ENCODE results near the gene SMTNL2.
"Not testable (repeated sequence)": the region's sequence is repeated elsewhere in the genome, so short reads cannot be mapped to it uniquely, and the experiment has no call there.

The SMTNL2 gene

DNA sequence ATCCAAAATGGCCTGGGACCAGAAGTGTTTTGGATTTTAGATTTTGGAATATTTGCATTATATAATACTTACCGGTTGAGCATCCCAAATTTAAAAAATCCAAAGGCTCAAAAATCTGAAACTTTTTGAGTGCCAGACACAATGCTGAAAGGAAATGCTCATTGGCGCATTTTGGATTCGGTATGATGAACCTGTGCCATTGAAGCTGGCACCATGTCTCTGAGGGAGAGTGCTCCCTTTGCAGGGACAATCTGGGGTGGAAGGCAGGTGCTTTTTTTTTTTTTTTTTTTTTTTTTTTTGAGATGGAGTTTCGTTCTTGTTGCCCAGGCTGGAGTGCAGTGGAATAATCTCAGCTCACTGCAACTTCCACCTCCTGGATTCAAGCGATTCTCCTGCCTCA is 17.7 kb downstream of the SMTNL2 start:
- no peak for DNase-seq (ENCODE audit: low read depth)

DNA sequence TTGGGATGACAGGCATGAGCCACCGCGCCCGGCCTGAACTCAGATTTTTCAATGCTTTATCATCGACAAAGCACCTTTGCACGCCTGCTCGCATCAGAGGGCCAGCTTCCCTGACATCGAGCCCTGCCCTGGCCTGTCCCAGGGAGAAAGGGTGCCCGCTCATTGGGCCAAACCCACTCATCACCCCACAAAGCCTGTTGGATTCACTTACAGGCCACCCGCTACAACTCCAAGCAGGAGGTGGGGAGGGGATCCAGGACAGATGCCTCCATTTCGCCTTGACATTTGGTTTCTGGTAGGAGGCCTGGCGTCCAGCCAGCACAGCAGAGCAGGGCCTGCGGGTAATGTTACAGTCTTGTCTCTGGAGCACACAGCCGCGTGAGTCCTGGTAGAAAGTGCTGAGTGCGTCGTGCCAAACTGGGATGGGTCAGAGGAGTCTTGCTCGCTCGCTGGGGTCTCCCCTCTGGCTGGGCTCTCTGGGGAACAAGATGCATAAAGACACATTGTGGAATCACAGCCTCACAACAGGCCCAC is 19.8 kb downstream of the SMTNL2 start:
- DNase-seq (ENCODE audit: low read depth), result no peak

DNA sequence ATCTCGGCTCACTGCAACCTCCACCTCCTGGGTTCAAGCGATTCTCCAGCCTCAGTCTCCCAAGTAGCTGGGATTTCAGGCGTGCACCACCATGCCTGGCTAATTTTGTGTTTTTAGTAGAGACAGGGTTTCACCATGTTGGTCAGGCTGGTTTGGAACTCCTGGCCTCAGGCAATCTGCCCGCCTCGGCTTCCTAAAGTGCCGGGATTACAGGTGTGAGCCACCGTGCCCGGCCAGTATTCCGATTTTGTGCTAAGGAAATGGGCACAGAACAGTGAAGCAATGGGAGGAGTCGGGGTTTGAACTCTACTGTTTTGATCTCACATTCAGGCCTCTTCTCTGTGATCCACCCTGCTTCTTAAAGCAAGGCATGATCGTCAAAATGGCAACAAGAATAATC is 20.4 kb downstream of the SMTNL2 start:
- DNase-seq (ENCODE audit: low read depth), result not testable (repeated sequence)

DNA sequence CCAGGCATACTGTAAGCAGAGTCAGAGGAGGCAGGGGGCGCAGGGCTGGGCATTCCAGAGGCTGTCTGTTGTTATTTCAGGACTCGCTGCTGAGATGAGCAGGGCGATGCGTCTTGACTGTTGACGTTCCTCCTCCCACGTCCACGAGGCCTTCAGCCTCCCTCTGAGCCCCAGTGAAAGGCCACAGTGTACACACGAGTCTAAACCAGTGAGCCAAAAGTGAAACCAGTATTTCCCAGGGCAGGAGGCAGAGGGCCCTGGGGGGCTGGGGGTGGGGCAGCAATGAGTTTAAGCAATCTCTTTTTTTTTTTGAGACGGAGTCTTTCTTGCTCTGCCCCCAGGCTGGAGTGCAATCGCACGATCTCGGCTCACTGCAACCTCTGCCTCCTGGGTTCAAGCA is 21.5 kb downstream of the SMTNL2 start:
- no peak for DNase-seq (ENCODE audit: low read depth)

DNA sequence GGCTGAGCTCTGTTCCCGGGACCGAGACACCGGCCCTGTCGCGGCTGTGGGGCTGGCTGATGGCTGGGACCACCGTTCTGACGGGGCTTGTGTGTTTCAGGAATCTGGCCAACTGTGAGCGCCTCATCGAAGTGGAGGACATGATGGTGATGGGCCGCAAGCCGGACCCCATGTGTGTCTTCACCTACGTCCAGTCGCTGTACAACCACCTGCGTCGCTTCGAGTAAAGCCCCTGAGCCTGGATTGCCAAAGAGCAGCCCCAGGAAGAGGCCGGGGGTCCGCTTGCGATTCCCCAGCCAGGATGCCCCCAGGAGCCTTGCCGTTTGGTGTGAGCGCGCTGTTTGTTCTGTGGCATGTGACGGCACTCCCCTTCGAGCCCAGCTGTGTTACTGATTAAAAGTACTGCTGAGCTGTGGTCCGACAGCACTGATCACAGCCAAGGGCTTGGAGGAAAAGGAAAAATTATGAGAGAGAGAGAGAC is 23.0 kb downstream of the SMTNL2 start:
- DNase-seq (ENCODE audit: low read depth), result no peak

DNA sequence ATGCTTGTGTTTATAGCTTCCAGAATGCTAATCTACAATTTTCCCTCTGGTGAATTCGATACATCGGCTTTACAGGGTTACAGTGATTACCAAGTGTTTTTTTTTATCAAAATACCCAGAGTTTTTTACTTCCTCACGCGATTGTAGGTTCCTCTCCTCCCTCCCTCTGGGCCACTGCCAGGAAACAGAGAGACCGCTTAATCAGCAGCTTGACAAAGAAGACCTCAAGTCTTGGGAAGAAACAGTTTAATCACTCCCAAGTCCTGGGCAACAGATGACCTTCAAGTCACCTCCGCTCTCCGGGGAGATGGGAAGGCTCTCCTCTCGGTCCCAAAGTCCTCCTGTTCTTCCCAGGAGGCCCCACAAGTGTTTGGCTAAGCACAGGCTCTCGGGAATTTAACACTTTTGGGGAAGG is 23.5 kb downstream of the SMTNL2 start:
- DNase-seq (ENCODE audit: low read depth), result no peak

DNA sequence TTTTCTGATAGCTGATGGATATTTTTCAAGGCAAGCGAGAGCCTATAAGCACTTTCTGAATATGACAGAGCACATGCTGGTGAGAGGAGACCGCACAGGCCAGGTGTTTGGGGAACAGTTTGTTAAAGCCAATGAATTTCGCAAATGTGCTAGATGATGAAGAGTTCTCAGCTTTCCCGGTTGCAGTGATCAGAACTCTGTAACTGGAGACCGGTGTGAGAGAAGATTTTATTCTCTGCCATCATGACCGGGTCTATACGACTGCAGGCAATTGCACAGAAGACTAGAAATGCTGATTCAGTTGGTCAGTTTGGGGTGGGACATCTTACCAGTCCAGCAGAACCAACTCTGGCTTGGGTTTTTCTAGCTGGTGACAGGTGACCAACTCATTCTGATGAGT is 25.4 kb downstream of the SMTNL2 start:
- DNase-seq (ENCODE audit: low read depth), result no peak

DNA sequence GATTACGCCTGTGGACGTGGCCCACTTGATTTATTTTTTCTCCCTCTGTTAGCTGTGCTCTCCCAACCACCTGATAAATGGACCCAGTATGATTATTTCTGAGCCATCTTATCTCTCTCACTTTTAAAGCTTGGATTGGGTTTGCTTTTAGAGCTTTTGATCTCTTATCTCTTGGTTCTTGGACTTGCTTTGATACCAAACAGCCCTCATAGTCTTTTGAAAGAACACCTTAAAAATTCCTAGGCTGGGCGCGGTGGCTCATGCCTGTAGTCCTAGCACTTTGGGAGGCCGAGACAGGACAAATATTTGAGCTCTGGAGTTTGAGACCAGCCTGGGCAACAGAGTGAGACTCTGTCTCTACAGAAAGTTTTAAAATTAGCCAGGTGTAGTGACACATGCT is 25.8 kb downstream of the SMTNL2 start:
- DNase-seq (ENCODE audit: low read depth), result no peak

DNA sequence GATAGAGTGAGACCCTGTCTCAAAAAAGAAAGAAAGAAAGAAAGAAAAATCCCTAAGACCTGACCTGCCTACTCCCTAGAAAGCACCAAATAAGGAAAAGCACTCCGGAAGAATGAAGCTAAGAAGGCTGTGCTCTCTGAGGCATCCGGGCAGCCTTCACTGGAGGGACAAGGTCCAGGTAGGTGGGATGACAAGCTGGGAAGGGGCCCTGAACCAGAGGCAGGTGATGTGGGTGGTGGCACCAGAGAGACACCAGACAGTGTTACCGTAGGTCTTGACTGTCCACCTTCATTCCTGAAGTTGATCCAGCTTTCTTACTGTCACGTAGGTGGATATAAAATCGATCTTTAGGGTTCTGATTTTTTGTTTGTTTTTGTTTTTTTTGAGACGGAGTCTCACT is 26.3 kb downstream of the SMTNL2 start:
- DNase-seq (ENCODE audit: low read depth), result no peak

DNA sequence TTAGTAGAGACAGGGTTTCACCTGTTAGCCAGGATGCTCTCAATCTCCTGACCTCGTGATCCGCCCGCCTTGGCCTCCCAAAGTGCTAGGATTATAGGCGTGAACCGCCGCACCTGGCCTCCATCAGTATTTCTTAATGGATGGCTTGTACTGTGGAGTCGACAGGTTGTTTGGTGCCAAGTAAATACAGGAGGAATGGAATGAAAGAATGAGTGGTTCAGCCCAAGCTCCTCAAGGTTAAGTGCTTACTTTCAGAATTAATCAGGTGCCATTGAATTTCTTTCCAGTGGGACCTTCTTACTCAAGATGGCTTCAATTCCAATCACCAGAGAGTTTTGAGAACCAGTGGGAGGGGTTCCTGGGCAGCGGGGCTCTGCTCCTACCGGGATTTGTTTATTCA is 32.1 kb downstream of the SMTNL2 start:
- no peak for DNase-seq (ENCODE audit: low read depth)

DNA sequence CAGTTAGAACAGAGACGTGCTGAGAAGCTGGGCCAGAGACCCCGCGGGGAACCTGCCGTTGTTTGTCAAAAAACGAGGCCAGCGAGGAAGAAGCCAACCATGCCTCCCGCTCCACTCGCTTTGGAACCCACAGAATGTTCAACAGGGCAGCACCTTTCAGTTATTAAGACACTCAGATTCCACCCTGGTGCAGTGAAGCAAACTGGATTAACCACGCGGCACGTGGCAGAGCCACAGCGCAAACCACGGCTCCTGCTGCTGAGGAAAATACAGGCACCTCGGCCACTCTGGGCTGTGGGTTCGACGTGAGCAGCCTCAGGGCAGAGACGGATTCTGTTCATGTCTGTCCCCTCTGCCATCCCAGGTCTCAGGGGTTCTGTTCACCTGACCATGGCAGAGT is 32.8 kb downstream of the SMTNL2 start:
- DNase-seq (ENCODE audit: low read depth), result no peak

DNA sequence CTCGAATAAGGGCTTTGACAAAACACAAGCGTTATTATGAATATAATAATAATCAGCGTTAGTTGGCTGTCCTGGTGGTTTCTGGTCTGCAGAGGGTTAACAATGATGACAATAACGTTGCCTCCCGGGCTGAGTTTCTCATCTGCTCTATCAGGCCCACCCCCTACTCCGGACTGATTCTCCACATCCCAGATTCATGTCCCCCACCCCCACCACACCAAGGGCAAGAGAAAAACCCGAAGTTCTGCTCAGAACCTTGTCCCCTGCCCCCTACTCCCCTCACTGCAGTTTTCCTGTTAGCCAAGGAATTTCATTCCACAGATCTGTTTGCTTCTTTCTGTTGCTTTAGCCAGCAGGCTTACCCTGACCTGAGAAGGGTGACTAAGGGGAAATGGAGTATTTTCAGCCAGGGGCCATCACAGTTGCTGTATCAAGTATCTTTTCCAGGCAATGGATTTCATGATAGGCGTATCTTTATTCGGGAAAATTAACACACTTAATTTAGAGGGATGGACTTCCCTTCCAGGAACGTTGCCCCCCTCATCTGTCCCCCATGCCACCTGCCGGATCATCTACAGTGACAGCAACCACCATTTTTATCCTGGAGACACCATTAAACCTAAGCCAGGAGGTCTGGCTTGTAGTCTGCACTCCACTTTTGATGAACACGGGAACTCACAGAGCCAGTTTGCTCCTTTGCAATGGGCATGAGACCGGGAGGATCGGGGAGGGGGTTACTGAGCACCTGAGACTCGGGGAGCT is 33.4 kb downstream of the SMTNL2 start:
- DNase-seq (ENCODE audit: low read depth), result no peak

DNA sequence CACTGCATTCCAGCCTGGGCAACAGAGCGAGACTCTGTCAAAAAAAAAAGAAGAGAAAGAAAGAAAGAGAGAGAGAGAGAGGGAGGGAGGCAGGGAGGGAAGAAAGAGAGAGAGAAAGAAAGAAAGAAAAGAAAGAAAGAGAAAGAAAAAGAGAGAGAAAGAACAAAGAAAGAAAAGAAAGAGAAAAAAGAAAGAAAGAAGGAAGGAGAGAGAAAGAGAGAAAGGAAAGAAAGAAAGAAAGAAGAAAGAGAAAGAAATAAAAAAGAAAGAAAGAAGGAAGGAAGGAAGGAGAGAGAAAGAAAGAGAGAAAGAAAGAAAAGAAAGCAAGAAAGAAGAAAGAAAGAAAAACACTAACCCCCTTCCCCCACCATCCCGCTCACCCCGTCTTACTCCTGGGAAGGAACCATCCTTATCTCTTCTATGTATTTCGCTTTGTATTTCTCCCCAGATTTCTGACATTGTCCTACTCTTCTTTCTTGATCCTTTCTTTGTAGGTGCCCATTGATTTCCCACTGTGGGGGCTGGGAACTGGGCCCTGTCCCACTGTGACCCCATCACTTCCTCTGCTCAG is 36.3 kb downstream of the SMTNL2 start:
- no peak for DNase-seq (ENCODE audit: low read depth)

DNA sequence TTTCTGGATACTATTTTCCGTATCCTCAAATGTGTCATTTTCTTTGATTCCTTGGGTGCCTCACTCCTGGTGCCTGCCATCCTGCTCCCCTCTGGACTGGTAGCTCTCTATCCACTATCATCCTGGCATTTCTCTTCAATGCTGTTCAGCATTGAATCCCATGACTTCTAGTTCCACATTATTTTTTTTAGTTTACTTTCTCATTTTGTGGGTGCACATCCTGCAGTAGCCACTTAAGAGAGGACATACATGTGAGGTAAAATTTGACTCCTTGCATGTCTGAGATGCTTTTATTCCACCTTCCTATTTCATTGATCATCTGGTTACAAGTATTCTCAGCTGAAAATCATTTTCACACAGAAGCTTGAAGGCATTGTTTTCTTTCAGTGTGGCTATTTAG is 38.0 kb downstream of the SMTNL2 start:
- DNase-seq (ENCODE audit: low read depth), result no peak

DNA sequence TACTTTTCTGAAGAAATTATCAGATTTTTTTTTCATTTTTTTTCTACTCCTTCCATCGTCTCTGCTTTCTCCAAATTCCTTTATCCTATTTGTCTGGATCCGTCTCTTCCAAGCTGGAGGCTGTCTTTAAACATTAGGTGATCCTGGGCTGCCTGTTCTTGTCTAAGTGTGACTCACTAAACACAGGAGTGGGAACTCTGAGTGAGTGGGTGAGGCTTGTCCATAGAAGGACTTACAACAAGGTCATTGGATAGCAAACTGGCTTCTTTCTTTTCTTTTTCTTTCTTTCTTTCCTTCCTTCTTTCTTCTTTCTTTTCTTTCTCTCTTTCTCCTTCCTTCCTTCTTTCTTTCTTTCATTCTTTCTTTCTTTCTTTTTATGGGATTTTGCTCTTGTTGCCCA is 38.9 kb downstream of the SMTNL2 start:
- no peak for DNase-seq (ENCODE audit: low read depth)

DNA sequence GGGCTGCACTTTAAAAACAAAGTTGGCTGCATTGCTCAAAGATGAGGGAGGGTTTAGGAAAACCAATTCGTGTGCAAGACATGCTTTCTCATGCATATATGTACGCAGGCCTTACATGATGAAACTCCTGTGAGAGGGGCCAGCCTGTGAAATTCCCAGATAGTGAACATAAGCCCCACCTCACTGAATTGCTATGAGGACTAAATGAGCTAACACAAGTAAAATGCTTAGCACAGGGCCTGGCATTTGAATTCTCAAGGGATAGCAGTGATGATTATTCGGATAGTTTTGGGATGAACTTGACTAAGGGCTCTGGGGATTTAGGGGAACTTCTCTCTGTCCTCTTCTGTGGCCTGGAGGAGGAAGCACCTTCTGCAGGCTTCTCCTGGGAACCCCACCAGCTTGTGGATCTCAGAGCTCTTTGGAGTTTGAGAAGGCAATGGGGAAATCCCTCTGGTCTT is 40.2 kb downstream of the SMTNL2 start:
- not testable (repeated sequence) for DNase-seq (ENCODE audit: low read depth)

DNA sequence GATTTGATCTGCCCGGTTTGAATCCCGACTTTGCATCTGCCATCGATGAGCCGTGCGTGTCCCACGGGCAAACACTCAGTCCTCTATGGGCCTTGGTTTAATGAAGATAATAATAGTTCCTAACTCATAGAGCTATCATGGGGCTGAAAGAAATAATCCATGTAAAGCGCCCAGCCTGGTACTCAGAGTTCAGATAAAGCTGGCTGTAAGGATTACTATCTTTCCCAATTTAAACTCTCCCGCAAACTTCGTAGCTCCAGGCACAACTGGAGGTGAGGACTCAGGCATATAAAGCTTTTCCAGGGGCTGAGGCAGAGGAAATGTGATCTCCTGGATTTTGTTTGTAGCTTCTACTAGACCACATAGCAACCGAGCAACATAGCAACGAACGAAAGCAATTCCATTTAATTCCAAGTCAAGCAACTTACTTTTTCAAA is 40.9 kb downstream of the SMTNL2 start:
- no peak for DNase-seq (ENCODE audit: low read depth)

DNA sequence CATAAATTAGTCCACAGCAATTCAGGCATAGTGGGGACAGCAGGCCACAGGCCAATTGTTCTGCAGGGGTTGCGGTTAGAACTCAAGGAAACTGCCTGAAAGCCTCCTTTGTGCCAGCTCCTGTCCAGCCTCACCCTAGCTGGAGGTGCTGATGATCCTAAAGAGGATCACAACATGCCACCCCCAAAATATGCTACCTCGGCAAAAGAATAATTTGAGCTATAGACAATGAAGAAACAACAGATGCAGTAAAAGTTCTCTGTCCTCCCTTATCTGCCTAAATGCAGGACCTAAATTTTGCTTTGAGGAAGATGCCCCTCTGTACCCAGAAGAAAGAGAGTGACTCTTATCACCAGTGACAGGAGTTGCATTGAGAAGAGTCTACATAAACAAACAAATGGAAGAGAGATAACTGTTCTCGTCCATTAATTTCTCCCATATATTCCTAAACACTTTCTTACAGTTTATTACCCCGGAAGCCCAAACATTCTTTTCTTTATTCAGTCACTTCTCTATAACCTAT is 42.5 kb downstream of the SMTNL2 start:
- no peak for DNase-seq (ENCODE audit: low read depth)

DNA sequence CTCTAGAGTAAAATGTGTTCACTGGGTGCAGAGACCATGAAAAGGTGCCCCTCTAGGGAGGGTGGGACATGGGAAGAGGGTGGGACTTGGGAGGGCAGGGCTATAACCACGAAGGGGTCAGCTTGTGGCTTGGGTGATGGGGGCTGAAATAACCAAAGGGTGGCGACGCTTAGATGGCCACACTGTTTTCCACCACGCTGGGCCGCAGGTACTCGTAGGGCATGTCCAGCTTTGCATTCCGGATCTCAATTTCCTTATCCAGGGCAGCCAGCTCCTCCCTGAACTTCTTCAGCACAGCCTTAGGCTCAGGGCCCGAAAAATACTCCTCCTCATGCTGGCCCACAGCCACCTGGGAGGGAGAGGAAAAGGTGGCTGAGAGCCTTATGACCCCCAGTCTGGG is 47.1 kb downstream of the SMTNL2 start:
- no peak for DNase-seq (ENCODE audit: low read depth)

DNA sequence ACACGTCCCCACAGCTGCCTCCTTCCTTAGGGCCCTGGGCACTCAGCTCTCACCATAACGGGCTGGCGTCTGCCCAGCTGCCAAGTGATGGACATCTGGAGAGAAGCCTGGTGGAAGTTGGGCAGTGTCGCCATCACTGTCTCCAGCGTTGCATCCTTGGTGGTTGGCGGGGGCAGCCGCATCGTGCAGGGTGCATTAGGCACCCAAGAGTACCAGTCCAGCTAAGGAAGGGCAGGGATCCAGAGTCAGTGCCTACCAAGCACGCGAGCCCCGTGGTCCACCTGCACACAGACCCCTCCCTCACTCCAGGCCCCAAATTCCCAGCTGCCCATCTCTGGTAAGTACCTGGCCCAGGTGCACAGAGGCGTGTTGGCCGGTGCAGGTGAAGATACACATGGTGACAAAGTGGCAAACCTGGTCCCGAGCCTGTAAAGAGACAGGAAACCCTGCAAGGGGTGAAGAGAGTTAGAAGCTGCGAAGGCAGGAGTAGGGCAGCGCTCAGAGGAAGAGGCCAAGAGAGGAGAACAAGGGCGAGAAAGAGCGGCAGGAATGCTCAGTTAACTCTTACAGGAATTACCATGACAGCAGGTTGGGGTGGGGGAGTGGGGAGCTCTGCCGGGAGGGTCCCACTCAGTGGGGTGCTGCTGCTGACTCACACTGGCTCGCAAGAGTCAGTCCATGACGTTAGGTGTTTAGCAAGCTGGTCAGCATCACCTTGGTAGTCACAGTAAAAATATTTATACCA is 47.7 kb downstream of the SMTNL2 start:
- no peak for DNase-seq (ENCODE audit: low read depth)

DNA sequence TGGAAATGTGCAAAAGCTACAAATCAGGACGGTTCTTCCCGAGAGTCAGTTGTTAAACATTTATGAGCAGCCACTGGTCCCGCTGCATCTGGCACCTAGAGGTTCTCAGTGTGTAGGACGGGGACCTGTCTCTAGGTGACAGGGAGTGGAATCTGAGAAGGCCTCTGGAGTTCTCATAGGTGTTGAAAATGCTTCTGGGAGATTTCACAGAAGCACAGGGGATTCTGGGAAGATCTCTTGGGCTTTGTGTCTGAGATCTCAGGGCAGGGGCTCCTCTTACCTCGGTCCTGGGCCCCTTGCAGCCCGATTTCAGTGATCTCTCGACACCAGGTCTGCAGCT is 48.2 kb downstream of the SMTNL2 start:
- DNase-seq (ENCODE audit: low read depth), result no peak

DNA sequence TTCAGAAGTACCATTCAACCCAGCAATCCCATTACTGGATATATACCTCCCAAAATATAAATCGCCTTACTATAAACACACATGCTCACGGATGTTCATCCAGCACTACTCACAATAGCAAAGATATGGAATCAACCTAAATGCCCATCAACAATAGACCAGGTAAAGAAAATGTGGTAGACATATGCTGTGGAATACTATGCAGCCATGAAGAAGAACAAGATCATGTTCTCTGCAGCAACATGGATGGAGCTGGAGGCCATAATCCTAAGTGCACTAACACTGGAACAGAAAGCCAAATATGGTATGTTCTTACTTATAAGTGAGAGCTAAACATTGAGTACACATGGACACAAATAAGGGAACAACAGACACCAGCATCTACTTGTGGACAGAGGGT is 49.3 kb downstream of the SMTNL2 start:
- no peak for DNase-seq (ENCODE audit: low read depth)

DNA sequence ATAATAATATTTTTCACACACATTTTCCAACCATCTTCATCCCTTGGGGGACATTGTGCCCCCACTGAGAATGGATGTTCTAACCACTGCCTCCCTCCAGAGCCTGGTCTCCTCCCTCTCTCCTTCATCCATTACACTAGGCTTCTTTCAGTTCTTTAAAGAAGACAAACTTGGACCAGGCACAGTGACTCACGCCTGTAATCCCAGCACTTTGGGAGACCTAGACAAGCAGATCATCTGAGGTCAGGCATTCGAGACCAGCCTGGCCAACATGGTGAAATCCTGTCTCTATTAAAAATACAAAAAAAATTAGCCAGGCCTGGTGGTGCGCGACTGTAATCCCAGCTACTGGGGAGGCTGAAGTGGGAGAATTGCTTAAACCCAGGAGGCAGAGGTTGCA is 50.6 kb downstream of the SMTNL2 start:
- DNase-seq (ENCODE audit: low read depth), result no peak

Data from GM04503 (cell line).